H1 (cell line): ENCODE data around the gene MDH1B. TPM values are rescaled to one million over a fixed set of nuclear protein-coding genes. Genes with fewer than 3 reads are reported as not detected.

Source experiments
- GABPA ChIP-seq: IDR thresholded peaks from 2 replicates; pipeline ENCODE4 v1.6.1; 2011; ENCODE audit warnings: mild to moderate bottlenecking, low read length, moderate library complexity, borderline replicate concordance; ENCODE audit not compliant: insufficient read depth
- polyA plus RNA-seq, 7 experiments: library from polyadenylated mRNA; depleted of rRNA in 3 of 7; stranded (reverse) in 5 of 7; unstranded in 2 of 7; fragments of >200 nt in 5 of 7; fragments of 200-250 nt in 2 of 7; gene quantifications; 1 replicate in 5 of 7; 2 replicates in 1 of 7; 4 replicates in 1 of 7; pipeline versions ENCODE4 v1.2.1 to v1.2.3, GENCODE V29; 2011 to 2013; ENCODE audit warnings: missing spikeins in 2 of 7, mixed read lengths in 2 of 7
- total RNA-seq: library from RNA; stranded (reverse); fragmentation: NEBNext Ultra II Directional; extraction: Animal tissue kit (Norgen Biotek cat#: 25700); gene quantifications from 2 replicates; pipeline ENCODE4 v1.2.1, GENCODE V29; 2021

Gene MDH1B
- total and polyA plus RNA-seq, 2 of the 8 experiments (the other 6 are each of a cell fraction or from before 2014, with no cell fraction given), result 1.5 to 2.1 TPM

DNA sequence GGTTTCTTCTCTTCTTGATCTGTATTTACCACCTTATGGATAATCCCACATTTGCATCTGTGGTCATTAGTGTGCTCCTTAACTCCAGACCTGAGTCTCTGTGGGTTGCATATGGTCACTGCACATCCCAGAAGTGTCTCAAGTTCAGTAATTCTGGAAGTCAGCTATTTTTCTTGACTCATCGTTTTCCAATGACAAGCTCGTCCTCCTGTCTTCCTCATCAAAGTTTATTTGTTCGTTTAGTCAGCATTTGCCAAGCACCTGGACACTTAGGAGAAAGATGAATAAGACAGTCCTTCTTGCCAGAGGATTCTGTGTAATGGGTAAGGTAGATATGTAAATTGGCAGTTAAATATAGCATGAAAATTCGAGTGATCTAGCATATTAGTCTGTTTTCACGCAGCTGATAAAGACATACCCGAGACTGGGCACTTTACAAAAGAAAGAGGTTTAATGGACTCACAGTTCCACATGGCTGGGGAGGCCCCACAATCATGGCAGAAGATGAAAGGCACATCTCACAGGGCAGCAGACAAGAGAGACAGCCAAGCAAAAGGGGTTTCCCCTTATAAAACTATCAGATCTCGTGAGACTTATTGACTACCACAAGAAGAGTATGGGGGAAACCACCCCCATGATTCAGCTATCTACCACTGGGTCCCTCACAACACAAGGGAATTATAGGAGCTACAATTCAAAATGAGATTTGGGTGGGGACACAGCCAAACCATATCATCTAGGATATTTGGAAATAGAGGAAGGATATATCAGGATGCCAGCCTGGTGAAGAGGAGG, 19.6 kb upstream of the MDH1B start (continued):
- TF ChIP-seq GABPA, result no peak
